ENCODE measurements around the gene EGFR. TPM values are rescaled to one million over a fixed set of nuclear protein-coding genes. Genes with fewer than 3 reads are reported as not detected.

The EGFR gene
- total and polyA plus RNA-seq, 7 donors = 3.6 to 61.5 (median 35.6) TPM

GRCh38 chr7:55127622-55128081 is 108.8 kb downstream of the EGFR start:
- no peak overlapping the region for H3K4me3 ChIP-seq
- DNase-seq = no peak
- intact Hi-C loops (cut with DNase I) = loop anchor here (5.0 kb wide), 1 partner anchor 55 kb away; no protein-coding TSS in a partner anchor
- H3K27ac ChIP-seq = peak overlapping the region; percentile 81 to 90 (median 87)
- 12 to 37% methylated on average over 6 of the region's 6 CpGs for WGBS, 2 donors
- no peaks in the 10 kb centered on the region for H3K27me3 ChIP-seq
- no peaks in the 10 kb centered on the region for H3K9me3 ChIP-seq
- H3K36me3 ChIP-seq = no peaks in the 10 kb centered on the region
- peak in 3 of 4 donors; percentile 8 to 17 (median 15) for TF ChIP-seq POLR2AphosphoS5 (IDR thresholded peaks at IDR 0.05)
- TF ChIP-seq CTCF (IDR thresholded peaks at IDR 0.05) = no peak
- no peak for TF ChIP-seq EP300 (IDR thresholded peaks at IDR 0.05)
- no peak for TF ChIP-seq POLR2A (IDR thresholded peaks at IDR 0.05)
- H3K4me1 ChIP-seq = peaks cover 0 to 77% (median 65%) of the 10 kb centered on the region in 4 donors

- H3K4me3 ChIP-seq = no peak overlapping the region
- intact Hi-C loops (cut with DNase I) = loop anchor here (5.0 kb wide), 1 partner anchor 57 kb away; no protein-coding TSS in a partner anchor
- no peaks in the 10 kb centered on the region for H3K27me3 ChIP-seq
- peak; percentile 88 for DNase-seq
- H3K36me3 ChIP-seq = no peaks in the 10 kb centered on the region
- H3K9me3 ChIP-seq = no peaks in the 10 kb centered on the region
- H3K4me1 ChIP-seq = peaks cover 0 to 89% (median 77%) of the 10 kb centered on the region in 4 donors
- H3K27ac ChIP-seq = peak overlapping the region; percentile 81 to 90 (median 87)
- WGBS, 2 donors = 43 to 48% methylated on average over 6 of the region's 6 CpGs
- TF ChIP-seq POLR2A (IDR thresholded peaks at IDR 0.05) (no peak), POLR2AphosphoS5 (IDR thresholded peaks at IDR 0.05) (peak in 3 of 4 donors; percentile 58 to 74 (median 68)), EP300 (IDR thresholded peaks at IDR 0.05) (peak in 2 of 4 donors; percentile 21 to 60), CTCF (IDR thresholded peaks at IDR 0.05) (no peak)
Measured at GRCh38 chr7:55128693-55129394, 110.0 kb downstream of the EGFR start.

- no peak overlapping the region for H3K4me3 ChIP-seq
- intact Hi-C loops (cut with DNase I) = loop anchor here (2.0 to 10.0 kb wide), 3 partner anchors 57 to 125 kb away; partner anchors contain the start of gene EGFR
- no peaks in the 10 kb centered on the region for H3K36me3 ChIP-seq
- 57 to 68% methylated on average over 8 of the region's 8 CpGs for WGBS, 2 donors
- no peaks in the 10 kb centered on the region for H3K27me3 ChIP-seq
- no peak for TF ChIP-seq POLR2A (IDR thresholded peaks at IDR 0.05)
- TF ChIP-seq EP300 (IDR thresholded peaks at IDR 0.05) = no peak
- TF ChIP-seq POLR2AphosphoS5 (IDR thresholded peaks at IDR 0.05) = no peak
- TF ChIP-seq CTCF (IDR thresholded peaks at IDR 0.05) = no peak
- DNase-seq = no peak
- peaks cover 0 to 94% (median 82%) of the 10 kb centered on the region in 4 donors for H3K4me1 ChIP-seq
- H3K9me3 ChIP-seq = no peaks in the 10 kb centered on the region
- peak overlapping the region; percentile 81 to 90 (median 87) for H3K27ac ChIP-seq
Measured at GRCh38 chr7:55129541-55130394, 111.0 kb downstream of the EGFR start.

GRCh38 chr7:55130395-55131141 is 111.8 kb downstream of the EGFR start:
- intact Hi-C loops (cut with DNase I) = loop anchor here (2.0 to 10.0 kb wide), 2 partner anchors 112 to 124 kb away; partner anchors contain the start of gene EGFR
- peak in 2 of 4 donors; percentile 24 to 60 for TF ChIP-seq POLR2AphosphoS5 (IDR thresholded peaks at IDR 0.05)
- TF ChIP-seq EP300 (IDR thresholded peaks at IDR 0.05) = no peak
- no peak overlapping the region for H3K4me3 ChIP-seq

More at GRCh38 chr7:55130395-55131141, 111.8 kb downstream of the EGFR start:
- Histone ChIP-seq H3K27ac (peak overlapping the region; percentile 81 to 90 (median 87)), H3K36me3 (no peaks in the 10 kb centered on the region), H3K9me3 (no peaks in the 10 kb centered on the region), H3K27me3 (no peaks in the 10 kb centered on the region), H3K4me1 (peaks cover 0 to 86% (median 80%) of the 10 kb centered on the region in 4 donors)
- 62 to 67% methylated on average over 15 of the region's 15 CpGs for WGBS, 2 donors
- peak; percentile 86 for DNase-seq

Data from sigmoid colon (tissue), 7 donors.